Activated naive CD4-positive, alpha-beta T cell treated with anti-CD3 and anti-CD28 coated beads for 36 hours (primary cell): Measurements from ENCODE around the gene PRPF39. TPM values are rescaled to one million over a fixed set of nuclear protein-coding genes. Genes with fewer than 3 reads are reported as not detected.

ENCODE experiments used
- CTCF ChIA-PET: fragments of 350-600 bp; sonication (Branson Sonifier 250); formaldehyde crosslinking; loops from one replicate; lab custom pipeline; 2021; ENCODE audit warnings: antibody characterized with exemption; lab: Charles Lee
- DNase-seq: peaks from one replicate; pipeline ENCODE4 v3.0.0-alpha.2; 2020
- H3K27ac Mint-ChIP-seq: one replicate; pipeline ENCODE4 v1.8.0; 2021; ENCODE audit warnings: mild to moderate bottlenecking, mixed read lengths
- H3K27me3 Mint-ChIP-seq: one replicate; pipeline ENCODE4 v1.8.0; 2021; ENCODE audit warnings: low read depth, mixed read lengths
- H3K36me3 Mint-ChIP-seq: one replicate; pipeline ENCODE4 v1.8.0; 2021; ENCODE audit warnings: low read depth, mixed read lengths
- H3K4me1 Mint-ChIP-seq: one replicate; pipeline ENCODE4 v1.8.0; 2021; ENCODE audit warnings: low read depth, mixed read lengths
- H3K4me3 Mint-ChIP-seq: one replicate; pipeline ENCODE4 v1.8.0; 2021; ENCODE audit warnings: mild to moderate bottlenecking, moderate library complexity, mixed read lengths
- H3K9me3 Mint-ChIP-seq: one replicate; pipeline ENCODE4 v1.8.0; 2021; ENCODE audit warnings: mixed read lengths
- intact Hi-C: fragments of 100-400 bp; cut with micrococcal nuclease; formaldehyde crosslinking; loops from one replicate; pipeline ENCODE4 v1.15.1; 2023
- total RNA-seq, 2 experiments: library from RNA; stranded (reverse); gene quantifications; one replicate each; pipeline ENCODE4 v1.2.3, GENCODE V29; 2021

The PRPF39 gene
- total RNA-seq, 2 experiments from 2014 or later = 32.0 to 35.6 TPM

DNA sequence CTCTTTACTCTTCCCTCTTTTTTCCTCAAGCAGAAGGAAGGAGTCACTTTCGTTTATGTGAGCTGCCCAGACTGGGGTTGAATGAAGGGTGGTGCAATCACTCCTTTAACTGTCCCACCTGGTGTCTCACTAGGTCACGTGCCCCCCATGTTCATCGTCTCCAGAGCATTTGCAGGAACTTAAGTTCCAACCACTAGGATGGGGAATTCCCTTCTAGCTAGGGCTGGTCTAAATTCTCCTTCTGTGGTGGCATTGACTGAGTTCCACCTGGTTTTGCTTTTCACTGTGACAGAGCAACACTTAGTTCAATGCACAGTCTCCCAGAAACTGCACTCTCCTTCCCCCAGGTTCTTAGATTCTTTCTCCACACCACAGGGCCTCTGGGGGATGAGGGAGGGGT, 61.3 kb downstream of the PRPF39 start:
- intact Hi-C loops = no loop called here
- CTCF ChIA-PET = no interaction called here
- peaks cover 20% of the 10 kb centered on the region for H3K36me3 Mint-ChIP-seq
- H3K4me1 Mint-ChIP-seq = peaks cover 11% of the 10 kb centered on the region
- no peaks in the 10 kb centered on the region for H3K9me3 Mint-ChIP-seq
- H3K27me3 Mint-ChIP-seq = no peaks in the 10 kb centered on the region
- DNase-seq = no peak
- no peak overlapping the region for H3K4me3 Mint-ChIP-seq
- H3K27ac Mint-ChIP-seq = no peak overlapping the region

DNA sequence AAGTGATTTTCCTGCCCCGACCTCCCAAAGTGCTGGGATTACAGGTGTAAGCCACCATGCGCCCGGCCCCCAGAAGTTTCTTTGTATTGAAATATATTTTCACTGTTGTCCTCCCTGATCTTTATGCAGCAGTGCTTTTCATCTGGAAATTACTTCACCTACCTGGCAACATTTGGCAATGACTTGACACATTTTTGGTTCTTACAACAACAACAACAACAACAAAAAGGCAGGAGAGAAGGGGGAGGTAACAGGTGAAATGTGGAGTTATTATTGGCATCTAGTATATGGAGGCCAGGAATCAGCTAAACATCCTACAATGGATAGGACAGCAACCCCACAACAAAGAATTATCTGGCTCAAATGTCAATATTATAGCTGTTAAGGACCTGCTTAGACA, 65.7 kb downstream of the PRPF39 start:
- H3K4me1 Mint-ChIP-seq = peaks cover 4% of the 10 kb centered on the region
- H3K36me3 Mint-ChIP-seq = peaks cover 11% of the 10 kb centered on the region
- intact Hi-C loops = no loop called here
- CTCF ChIA-PET = interaction anchor here (0.6 to 1.0 kb wide), 2 partner anchors 19 to 74 kb away, joined by 3 read pairs; no protein-coding TSS in a partner anchor
- no peaks in the 10 kb centered on the region for H3K9me3 Mint-ChIP-seq
- H3K27ac Mint-ChIP-seq = no peak overlapping the region
- H3K27me3 Mint-ChIP-seq = no peaks in the 10 kb centered on the region
- H3K4me3 Mint-ChIP-seq = no peak overlapping the region
- no peak for DNase-seq

DNA sequence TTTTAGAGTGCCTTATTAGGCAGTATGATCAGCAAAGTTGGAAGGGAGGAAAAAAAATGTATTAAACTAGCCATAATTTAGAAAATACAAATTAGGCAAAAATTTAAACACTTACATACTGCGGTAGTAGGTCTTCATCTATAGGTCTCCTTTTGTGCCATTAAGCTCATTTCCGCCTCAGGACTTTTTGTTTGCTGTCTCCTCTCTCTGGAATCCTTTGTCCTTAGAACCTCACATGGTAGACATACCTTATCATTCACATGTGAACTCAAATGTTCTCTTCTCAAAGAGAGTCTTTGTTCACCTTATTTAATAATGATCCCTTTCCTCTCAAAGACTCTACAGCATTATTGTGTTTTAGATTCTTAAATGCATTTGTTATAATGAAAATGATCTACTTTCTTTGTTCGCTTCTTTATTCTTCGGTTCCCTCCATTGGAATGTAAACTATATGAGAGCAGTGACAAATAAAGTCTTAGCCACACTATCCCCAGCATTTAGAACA, 66.5 kb downstream of the PRPF39 start:
- Mint-ChIP-seq H3K4me1 (no peaks in the 10 kb centered on the region), H3K36me3 (peaks cover 11% of the 10 kb centered on the region), H3K4me3 (no peak overlapping the region), H3K27me3 (no peaks in the 10 kb centered on the region), H3K9me3 (no peaks in the 10 kb centered on the region), H3K27ac (no peak overlapping the region)
- intact Hi-C loops = no loop called here
- DNase-seq = no peak
- CTCF ChIA-PET = no interaction called here

DNA sequence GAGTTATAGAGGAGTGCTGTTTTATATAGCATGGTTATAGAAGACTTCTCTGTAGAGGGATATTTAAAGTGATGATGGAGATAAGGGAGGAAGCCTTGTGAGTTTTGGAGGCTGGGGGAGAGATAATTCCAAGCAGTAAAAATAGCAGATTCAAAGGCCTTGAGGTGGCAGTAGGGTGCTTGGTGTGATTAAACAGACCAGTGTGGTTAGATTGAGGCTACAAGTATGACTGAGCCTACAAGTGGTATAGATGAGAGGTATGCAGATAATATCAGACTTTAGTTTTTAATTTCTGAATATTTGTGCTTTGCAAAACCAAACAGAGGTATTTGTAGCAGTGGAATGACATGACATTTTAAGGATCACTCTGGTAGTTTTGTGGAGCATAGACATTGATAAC, 72.2 kb downstream of the PRPF39 start:
- peaks cover 5% of the 10 kb centered on the region for H3K36me3 Mint-ChIP-seq
- intact Hi-C loops = loop anchor here (5.0 kb wide), 1 partner anchor 111 kb away; no protein-coding TSS in a partner anchor
- H3K4me1 Mint-ChIP-seq = no peaks in the 10 kb centered on the region
- no peaks in the 10 kb centered on the region for H3K27me3 Mint-ChIP-seq
- no peaks in the 10 kb centered on the region for H3K9me3 Mint-ChIP-seq
- DNase-seq = no peak
- H3K27ac Mint-ChIP-seq = no peak overlapping the region
- no peak overlapping the region for H3K4me3 Mint-ChIP-seq
- CTCF ChIA-PET = no interaction called here

Other genes starting within 250 kb of the PRPF39 start
- gene KLHL28, start 122.2 kb upstream of the PRPF39 start, total RNA-seq = 10 to 100 TPM; 10.8 to 12.7 TPM
- gene TOGARAM1, start 121.9 kb upstream of the PRPF39 start, total RNA-seq = 1 to 10 TPM; 3.1 to 3.3 TPM
- gene FKBP3, start 50.4 kb downstream of the PRPF39 start, total RNA-seq = 10 to 100 TPM; 47.6 to 50.8 TPM
- 10 to 100 TPM; 15.3 to 16.3 TPM for gene FANCM, start 51.8 kb downstream of the PRPF39 start, total RNA-seq
- gene MIS18BP1, start 169.1 kb downstream of the PRPF39 start, total RNA-seq = 10 to 100 TPM; 55.5 to 56.8 TPM